Measurements from ENCODE around the gene RARB. TPM values are rescaled to one million over a fixed set of nuclear protein-coding genes. Genes with fewer than 3 reads are reported as not detected.

RARB gene
- total and polyA plus RNA-seq, 4 experiments from 2014 or later: 0.07 TPM; not detected in 3

- H3K9me3 Mint-ChIP-seq: peaks cover 0 to 2% (median 0%) of the 10 kb centered on the region in 8 donors
- Histone ChIP-seq H3K27me3 (ENCODE audit: insufficient read depth, low read length) (no peaks in the 10 kb centered on the region), H3K9me3 (ENCODE audit: control insufficient read depth in 1 of 2, low read length in 2 of 2) (no peaks in the 10 kb centered on the region), H3K27ac (ENCODE audit: low read depth, low read length) (no peak overlapping the region), H3K4me1 (ENCODE audit: insufficient read depth, low read length) (no peaks in the 10 kb centered on the region), H3K4me3 (ENCODE audit: low read length in 2 of 2) (no peak overlapping the region), H3K36me3 (ENCODE audit: insufficient read depth, low read length) (no peaks in the 10 kb centered on the region)
- peaks cover 1 to 5% of the 10 kb centered on the region in 2 donors for H3K27me3 Mint-ChIP-seq
- intact Hi-C loops (cut with micrococcal nuclease): no loop called here
- no peak overlapping the region for H3K4me3 Mint-ChIP-seq
- DNase-seq: no peak
- H3K4me1 Mint-ChIP-seq: no peaks in the 10 kb centered on the region
- CTCF ChIA-PET (ENCODE audit: partially characterized antibody): interaction anchor here (0.7 to 1.0 kb wide), 2 partner anchors 8 to 17 kb away, joined by 3 to 4 read pairs; no protein-coding TSS in a partner anchor
- no peaks in the 10 kb centered on the region for H3K36me3 Mint-ChIP-seq
- POLR2A ChIA-PET (ENCODE audit: partially characterized antibody): no interaction called here
- no peak overlapping the region for H3K27ac Mint-ChIP-seq
Observed at GRCh38 chr3:25587094-25587493, 159.0 kb downstream of the RARB start.

DNA sequence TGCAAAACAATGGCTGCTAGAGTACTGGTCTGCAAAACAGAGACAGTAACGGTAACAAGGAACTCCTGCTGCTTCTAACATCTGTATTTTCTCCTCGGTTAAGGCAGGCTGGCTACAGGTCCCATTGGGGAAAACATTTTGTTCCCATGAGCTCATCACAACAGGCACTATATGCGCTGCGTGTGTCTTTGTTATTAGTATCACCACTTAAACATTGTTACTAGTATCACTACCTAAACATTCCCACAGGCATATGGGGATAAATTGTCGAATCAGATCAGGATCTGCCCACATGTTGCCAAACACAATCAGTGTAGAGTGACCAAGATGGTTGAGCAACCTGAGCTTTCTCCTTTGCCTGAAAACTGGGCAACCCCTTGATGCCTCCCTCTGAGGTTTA is 159.5 kb downstream of the RARB start:
- Histone ChIP-seq H3K9me3 (ENCODE audit: control insufficient read depth in 1 of 2, low read length in 2 of 2) (no peaks in the 10 kb centered on the region), H3K27me3 (ENCODE audit: insufficient read depth, low read length) (no peaks in the 10 kb centered on the region), H3K36me3 (ENCODE audit: insufficient read depth, low read length) (no peaks in the 10 kb centered on the region), H3K4me3 (ENCODE audit: low read length in 2 of 2) (no peak overlapping the region), H3K4me1 (ENCODE audit: insufficient read depth, low read length) (no peaks in the 10 kb centered on the region), H3K27ac (ENCODE audit: low read depth, low read length) (no peak overlapping the region)
- no peak overlapping the region for H3K4me3 Mint-ChIP-seq
- ChIA-PET CTCF (ENCODE audit: partially characterized antibody) (interaction anchor here (1.4 kb wide), 1 partner anchor 62 kb away, joined by 3 read pairs; no protein-coding TSS in a partner anchor), POLR2A (ENCODE audit: partially characterized antibody) (no interaction called here)
- DNase-seq: no peak
- intact Hi-C loops (cut with micrococcal nuclease): no loop called here
- peaks cover 0 to 2% (median 0%) of the 10 kb centered on the region in 8 donors for H3K9me3 Mint-ChIP-seq
- peaks cover 1 to 5% of the 10 kb centered on the region in 2 donors for H3K27me3 Mint-ChIP-seq
- H3K27ac Mint-ChIP-seq: no peak overlapping the region
- H3K36me3 Mint-ChIP-seq: no peaks in the 10 kb centered on the region
- H3K4me1 Mint-ChIP-seq: no peaks in the 10 kb centered on the region

DNA sequence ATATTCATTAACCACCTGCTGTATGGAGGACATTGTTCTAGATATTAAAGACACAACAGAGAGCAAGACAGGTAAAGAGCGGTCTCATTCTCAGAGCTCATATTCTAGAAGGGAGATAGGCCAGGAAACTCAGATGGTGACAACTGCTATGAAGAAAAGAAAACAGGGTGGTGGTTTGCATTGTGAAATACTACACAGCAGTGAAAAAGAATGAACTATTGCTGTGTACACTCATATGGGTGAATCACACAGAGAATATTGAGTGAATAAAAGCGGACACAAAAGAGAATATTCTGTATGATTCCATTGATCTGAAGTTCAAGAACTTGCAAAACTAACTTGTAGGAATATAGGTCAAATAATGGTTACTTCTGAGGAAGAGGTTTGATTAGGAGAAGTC is 159.9 kb downstream of the RARB start:
- Mint-ChIP-seq H3K4me1 (no peaks in the 10 kb centered on the region), H3K27ac (no peak overlapping the region), H3K9me3 (peaks cover 0 to 2% (median 0%) of the 10 kb centered on the region in 8 donors), H3K4me3 (no peak overlapping the region), H3K27me3 (peaks cover 1 to 5% of the 10 kb centered on the region in 2 donors), H3K36me3 (no peaks in the 10 kb centered on the region)
- H3K4me3 ChIP-seq (ENCODE audit: low read length in 2 of 2): no peak overlapping the region
- no peak for DNase-seq
- no peaks in the 10 kb centered on the region for H3K4me1 ChIP-seq (ENCODE audit: insufficient read depth, low read length)
- no peaks in the 10 kb centered on the region for H3K27me3 ChIP-seq (ENCODE audit: insufficient read depth, low read length)
- no peak overlapping the region for H3K27ac ChIP-seq (ENCODE audit: low read depth, low read length)
- ChIA-PET POLR2A (ENCODE audit: partially characterized antibody) (no interaction called here), CTCF (ENCODE audit: partially characterized antibody) (interaction anchor here (1.4 kb wide), 1 partner anchor 61 kb away, joined by 3 read pairs; no protein-coding TSS in a partner anchor)
- no peaks in the 10 kb centered on the region for H3K36me3 ChIP-seq (ENCODE audit: insufficient read depth, low read length)
- intact Hi-C loops (cut with micrococcal nuclease): no loop called here
- no peaks in the 10 kb centered on the region for H3K9me3 ChIP-seq (ENCODE audit: control insufficient read depth in 1 of 2, low read length in 2 of 2)

DNA sequence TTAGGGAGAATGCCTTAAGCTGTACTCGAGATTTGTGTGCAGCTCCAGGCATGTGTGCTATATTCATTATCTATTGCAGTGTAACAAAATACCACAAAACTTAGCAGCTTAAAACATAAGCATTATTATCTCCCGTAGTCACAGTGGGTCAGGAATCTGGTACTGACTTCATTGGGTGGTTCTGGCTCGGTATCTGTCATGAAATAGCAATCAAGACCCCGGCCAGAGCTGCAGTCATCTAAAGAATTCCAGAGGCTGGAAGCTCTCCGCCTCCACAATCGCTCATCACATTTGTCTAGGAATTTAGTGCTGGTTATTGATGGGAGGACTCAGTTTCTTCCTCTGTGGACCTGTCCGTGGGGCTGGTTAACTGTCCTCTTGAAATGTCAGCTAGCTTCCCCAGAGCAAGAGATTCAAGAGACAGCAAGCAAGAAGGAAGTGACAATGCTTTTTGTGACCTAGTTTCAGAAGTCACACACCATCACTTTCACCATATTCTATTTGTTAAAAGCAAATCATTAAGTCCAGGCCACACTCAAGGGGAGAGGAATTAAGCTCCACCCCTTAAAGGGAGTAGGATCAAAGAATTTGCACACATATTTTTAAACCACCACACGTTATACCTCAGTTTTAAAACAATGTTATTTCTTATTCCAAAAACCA is 160.5 kb downstream of the RARB start:
- Mint-ChIP-seq H3K4me3 (no peak overlapping the region), H3K27ac (no peak overlapping the region)

GRCh38 chr3:25589104-25589782 is 161.2 kb downstream of the RARB start:
- Histone ChIP-seq H3K4me3 (ENCODE audit: low read length in 2 of 2) (no peak overlapping the region), H3K27ac (ENCODE audit: low read depth, low read length) (no peak overlapping the region), H3K27me3 (ENCODE audit: insufficient read depth, low read length) (no peaks in the 10 kb centered on the region), H3K36me3 (ENCODE audit: insufficient read depth, low read length) (no peaks in the 10 kb centered on the region), H3K9me3 (ENCODE audit: control insufficient read depth in 1 of 2, low read length in 2 of 2) (no peaks in the 10 kb centered on the region), H3K4me1 (ENCODE audit: insufficient read depth, low read length) (no peaks in the 10 kb centered on the region)
- intact Hi-C loops (cut with micrococcal nuclease): no loop called here
- Mint-ChIP-seq H3K36me3 (no peaks in the 10 kb centered on the region), H3K27me3 (peaks cover 1 to 3% of the 10 kb centered on the region in 2 donors), H3K27ac (peak overlapping the region in 2 of 7 donors; percentile 35 to 45), H3K4me3 (no peak overlapping the region), H3K9me3 (peaks cover 0 to 2% (median 0%) of the 10 kb centered on the region in 8 donors), H3K4me1 (peaks cover 0 to 2% (median 0%) of the 10 kb centered on the region in 4 donors)
- no peak for DNase-seq
- POLR2A ChIA-PET (ENCODE audit: partially characterized antibody): no interaction called here
- CTCF ChIA-PET (ENCODE audit: partially characterized antibody): interaction anchor here (1.2 kb wide), 1 partner anchor 17 kb away, joined by 3 read pairs; no protein-coding TSS in a partner anchor

More for the DNA sequence above, 160.5 kb downstream of the RARB start:
- ChIA-PET CTCF (ENCODE audit: partially characterized antibody) (interaction anchor here (1.2 to 1.4 kb wide), 2 partner anchors 16 to 61 kb away, joined by 3 read pairs; no protein-coding TSS in a partner anchor), POLR2A (ENCODE audit: partially characterized antibody) (no interaction called here)
- Histone ChIP-seq H3K4me1 (ENCODE audit: insufficient read depth, low read length) (no peaks in the 10 kb centered on the region), H3K27ac (ENCODE audit: low read depth, low read length) (no peak overlapping the region), H3K27me3 (ENCODE audit: insufficient read depth, low read length) (no peaks in the 10 kb centered on the region), H3K9me3 (ENCODE audit: control insufficient read depth in 1 of 2, low read length in 2 of 2) (no peaks in the 10 kb centered on the region), H3K36me3 (ENCODE audit: insufficient read depth, low read length) (no peaks in the 10 kb centered on the region), H3K4me3 (ENCODE audit: low read length in 2 of 2) (no peak overlapping the region)
- H3K4me1 Mint-ChIP-seq: no peaks in the 10 kb centered on the region
- no peaks in the 10 kb centered on the region for H3K36me3 Mint-ChIP-seq
- DNase-seq: no peak
- peaks cover 1 to 3% of the 10 kb centered on the region in 2 donors for H3K27me3 Mint-ChIP-seq
- intact Hi-C loops (cut with micrococcal nuclease): no loop called here
- peaks cover 0 to 2% (median 0%) of the 10 kb centered on the region in 8 donors for H3K9me3 Mint-ChIP-seq

GRCh38 chr3:25589783-25590258 is 161.8 kb downstream of the RARB start:
- Mint-ChIP-seq H3K36me3 (no peaks in the 10 kb centered on the region), H3K4me3 (no peak overlapping the region), H3K27me3 (peaks cover 1 to 3% of the 10 kb centered on the region in 2 donors), H3K27ac (no peak overlapping the region), H3K9me3 (peaks cover 0 to 2% (median 0%) of the 10 kb centered on the region in 8 donors), H3K4me1 (peaks cover 0 to 2% (median 0%) of the 10 kb centered on the region in 4 donors)
- Histone ChIP-seq H3K4me3 (ENCODE audit: low read length in 2 of 2) (no peak overlapping the region), H3K9me3 (ENCODE audit: control insufficient read depth in 1 of 2, low read length in 2 of 2) (no peaks in the 10 kb centered on the region), H3K4me1 (ENCODE audit: insufficient read depth, low read length) (no peaks in the 10 kb centered on the region), H3K36me3 (ENCODE audit: insufficient read depth, low read length) (no peaks in the 10 kb centered on the region), H3K27me3 (ENCODE audit: insufficient read depth, low read length) (no peaks in the 10 kb centered on the region), H3K27ac (ENCODE audit: low read depth, low read length) (no peak overlapping the region)
- CTCF ChIA-PET (ENCODE audit: partially characterized antibody): no interaction called here
- intact Hi-C loops (cut with micrococcal nuclease): loop anchor here (5.0 kb wide), 2 partner anchors 1403 to 1593 kb away; no protein-coding TSS in a partner anchor
- DNase-seq: no peak
- POLR2A ChIA-PET (ENCODE audit: partially characterized antibody): no interaction called here

DNA sequence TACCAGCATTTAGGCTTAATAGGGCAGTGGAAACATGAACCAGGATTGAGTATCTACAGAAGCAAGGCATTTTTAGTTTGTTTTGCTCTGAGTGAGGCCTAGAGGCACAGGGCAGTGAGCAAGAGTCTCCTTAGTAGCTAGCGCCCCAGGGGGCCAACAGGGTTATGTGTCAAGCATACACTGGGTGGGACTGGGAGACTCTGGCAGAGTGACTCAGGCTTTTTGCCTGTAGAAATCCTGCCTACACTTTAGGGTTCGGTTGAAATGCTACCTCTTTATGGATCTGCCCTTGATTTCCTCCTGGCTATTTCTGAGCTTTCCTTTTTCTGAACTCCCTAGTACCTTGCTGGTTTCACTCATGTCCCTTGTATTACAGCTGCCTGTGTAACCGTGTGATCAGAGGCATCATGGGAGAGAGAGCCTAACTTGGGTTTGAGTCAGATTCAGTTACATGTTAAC is 164.5 kb downstream of the RARB start:
- H3K27me3 Mint-ChIP-seq: peaks cover 0 to under 1% of the 10 kb centered on the region in 2 donors
- H3K9me3 Mint-ChIP-seq: peaks cover 0 to 2% (median 0%) of the 10 kb centered on the region in 8 donors
- H3K4me1 Mint-ChIP-seq: peaks cover 0 to 2% (median 0%) of the 10 kb centered on the region in 4 donors
- ChIA-PET CTCF (ENCODE audit: partially characterized antibody) (interaction anchor here (0.7 to 3.1 kb wide), 8 partner anchors 10 to 55 kb away, joined by 3 to 13 read pairs (median 4); no protein-coding TSS in a partner anchor), POLR2A (ENCODE audit: partially characterized antibody) (interaction anchor here (1.1 to 1.4 kb wide), 3 partner anchors 24 to 73 kb away, joined by 3 read pairs; no protein-coding TSS in a partner anchor)
- no peak overlapping the region for H3K27ac ChIP-seq (ENCODE audit: low read depth, low read length)
- peak overlapping the region in 2 of 7 donors; percentile 10 to 42 for H3K27ac Mint-ChIP-seq
- no peak overlapping the region for H3K4me3 ChIP-seq (ENCODE audit: low read length in 2 of 2)
- intact Hi-C loops (cut with micrococcal nuclease): loop anchor here (5.0 kb wide), 2 partner anchors 1405 to 1595 kb away; no protein-coding TSS in a partner anchor
- no peaks in the 10 kb centered on the region for H3K9me3 ChIP-seq (ENCODE audit: control insufficient read depth in 1 of 2, low read length in 2 of 2)
- H3K4me3 Mint-ChIP-seq: no peak overlapping the region
- H3K4me1 ChIP-seq (ENCODE audit: insufficient read depth, low read length): no peaks in the 10 kb centered on the region
- H3K27me3 ChIP-seq (ENCODE audit: insufficient read depth, low read length): no peaks in the 10 kb centered on the region
- no peak for DNase-seq
- H3K36me3 Mint-ChIP-seq: peaks cover 7 to 12% of the 10 kb centered on the region in 2 donors
- no peaks in the 10 kb centered on the region for H3K36me3 ChIP-seq (ENCODE audit: insufficient read depth, low read length)

Measured in CD4-positive, alpha-beta memory T cell (primary cell).